ENCODE measurements around the gene ZBTB7C. TPM values are rescaled to one million over a fixed set of nuclear protein-coding genes. Genes with fewer than 3 reads are reported as not detected.

The ZBTB7C gene
- total and polyA plus RNA-seq, 4 donors = 3.2 to 10.9 (median 3.7) TPM

DNA sequence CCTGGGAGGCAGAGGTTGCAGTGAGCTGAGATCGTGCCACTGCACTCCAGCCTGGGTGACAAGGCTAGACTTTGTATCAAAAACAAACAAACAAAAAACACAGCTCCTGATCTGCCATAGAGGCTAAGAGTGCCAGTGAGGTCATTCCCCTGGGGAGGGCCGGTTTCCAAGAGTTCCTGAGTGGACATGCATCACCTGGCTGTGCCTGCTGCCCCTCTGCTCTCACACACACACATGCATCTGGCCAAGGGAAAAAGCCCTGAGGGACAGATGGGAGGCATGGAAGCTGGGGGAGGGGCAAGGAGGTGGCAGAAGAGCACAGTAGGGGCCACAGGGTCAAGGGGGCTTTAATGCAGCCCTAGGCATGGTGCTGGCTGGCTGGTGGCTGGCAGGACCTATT lies 60.4 kb downstream of the ZBTB7C start:
- Histone ChIP-seq H3K4me1 (ENCODE audit: control insufficient read depth in 5 of 5, insufficient read depth in 5 of 5, low read length in 5 of 5) (peaks cover 0 to 5% (median 0%) of the 10 kb centered on the region in 5 donors), H3K9ac (ENCODE audit: insufficient read depth in 1 of 2, low read length in 2 of 2) (no peak overlapping the region), H3K9me3 (ENCODE audit: control insufficient read depth in 4 of 4, insufficient read depth in 3 of 4, low read length in 3 of 4) (no peaks in the 10 kb centered on the region), H3K27ac (ENCODE audit: low read depth in 1 of 2, low read length in 1 of 2) (no peak overlapping the region), H3K27me3 (ENCODE audit: control insufficient read depth in 3 of 3, insufficient read depth in 3 of 3, low read length in 2 of 3) (no peaks in the 10 kb centered on the region), H3K4me3 (no peak overlapping the region), H3K36me3 (ENCODE audit: control insufficient read depth in 4 of 4, insufficient read depth in 4 of 4, low read length in 4 of 4) (no peaks in the 10 kb centered on the region)
- 56 to 74% methylated on average over 2 of the region's 2 CpGs for WGBS, 2 donors
- TF ChIP-seq CTCF (IDR thresholded peaks at IDR 0.05; ENCODE audit: control extremely low read depth, extremely low read depth) = no peak
- no peak for DNase-seq
- ATAC-seq (ENCODE audit: insufficient read depth, low FRiP score) = no peak

DNA sequence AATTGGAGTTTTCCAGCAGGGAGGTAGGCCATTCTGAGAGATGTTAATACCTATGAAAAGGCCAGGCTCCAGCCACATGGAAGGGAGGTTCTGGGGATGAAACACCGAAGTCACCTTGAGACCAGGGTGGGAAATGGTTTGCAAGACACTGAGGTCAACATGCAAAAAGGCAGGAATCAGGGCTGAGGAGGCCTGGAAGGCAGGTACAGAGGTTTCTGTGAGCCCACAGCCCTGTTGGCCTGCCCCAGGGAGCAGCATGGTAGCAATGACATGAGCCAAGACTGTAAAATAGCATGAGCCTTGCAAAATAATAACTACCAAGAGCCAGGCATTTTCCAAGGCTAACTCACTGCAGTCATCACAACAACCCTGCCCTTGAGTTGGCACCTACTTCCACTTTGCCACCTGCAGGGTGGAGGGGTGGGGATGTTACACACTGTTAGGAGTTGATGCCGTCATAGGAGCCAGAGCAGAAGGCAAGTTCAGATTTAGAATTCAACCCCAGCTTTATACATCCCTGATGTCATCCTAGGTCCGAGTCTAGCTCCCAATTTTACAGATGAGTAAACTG lies 61.3 kb downstream of the ZBTB7C start:
- peaks cover 0 to 5% (median 0%) of the 10 kb centered on the region in 5 donors for H3K4me1 ChIP-seq (ENCODE audit: control insufficient read depth in 5 of 5, insufficient read depth in 5 of 5, low read length in 5 of 5)
- no peak overlapping the region for H3K27ac ChIP-seq (ENCODE audit: low read depth in 1 of 2, low read length in 1 of 2)
- no peak for DNase-seq
- TF ChIP-seq CTCF (IDR thresholded peaks at IDR 0.05; ENCODE audit: control extremely low read depth, extremely low read depth) = no peak
- ATAC-seq (ENCODE audit: insufficient read depth, low FRiP score) = no peak
- no peak overlapping the region for H3K9ac ChIP-seq (ENCODE audit: insufficient read depth in 1 of 2, low read length in 2 of 2)
- no peaks in the 10 kb centered on the region for H3K27me3 ChIP-seq (ENCODE audit: control insufficient read depth in 3 of 3, insufficient read depth in 3 of 3, low read length in 2 of 3)
- H3K9me3 ChIP-seq (ENCODE audit: control insufficient read depth in 4 of 4, insufficient read depth in 3 of 4, low read length in 3 of 4) = no peaks in the 10 kb centered on the region
- no peaks in the 10 kb centered on the region for H3K36me3 ChIP-seq (ENCODE audit: control insufficient read depth in 4 of 4, insufficient read depth in 4 of 4, low read length in 4 of 4)
- H3K4me3 ChIP-seq = no peak overlapping the region
- 93 to 94% methylated on average over 3 of the region's 3 CpGs for whole genome bisulfite sequencing, 2 donors

GRCh38 chr18:48345596-48345995 lies 63.6 kb downstream of the ZBTB7C start:
- DNase-seq = no peak
- 59 to 89% methylated on average over 2 of the region's 2 CpGs for WGBS, 2 donors
- TF ChIP-seq CTCF (IDR thresholded peaks at IDR 0.05; ENCODE audit: control extremely low read depth, extremely low read depth) = no peak

GRCh38 chr18:48342581-48342980 lies 66.6 kb downstream of the ZBTB7C start:
- Histone ChIP-seq H3K27ac (ENCODE audit: low read depth in 1 of 2, low read length in 1 of 2) (peak overlapping the region in 1 of 2 donors; percentile 13), H3K4me3 (no peak overlapping the region), H3K4me1 (ENCODE audit: control insufficient read depth in 5 of 5, insufficient read depth in 5 of 5, low read length in 5 of 5) (peaks cover 0 to 7% (median 0%) of the 10 kb centered on the region in 5 donors), H3K27me3 (ENCODE audit: control insufficient read depth in 3 of 3, insufficient read depth in 3 of 3, low read length in 2 of 3) (no peaks in the 10 kb centered on the region), H3K36me3 (ENCODE audit: control insufficient read depth in 4 of 4, insufficient read depth in 4 of 4, low read length in 4 of 4) (no peaks in the 10 kb centered on the region), H3K9ac (ENCODE audit: insufficient read depth in 1 of 2, low read length in 2 of 2) (no peak overlapping the region), H3K9me3 (ENCODE audit: control insufficient read depth in 4 of 4, insufficient read depth in 3 of 4, low read length in 3 of 4) (no peaks in the 10 kb centered on the region)
- 53 to 85% methylated on average over 6 of the region's 6 CpGs for WGBS, 2 donors
- TF ChIP-seq CTCF (IDR thresholded peaks at IDR 0.05; ENCODE audit: control extremely low read depth, extremely low read depth) = no peak
- DNase-seq = no peak
- peak; percentile 44 for ATAC-seq (ENCODE audit: insufficient read depth, low FRiP score)

More at GRCh38 chr18:48345596-48345995, 63.6 kb downstream of the ZBTB7C start:
- Histone ChIP-seq H3K4me1 (ENCODE audit: control insufficient read depth in 5 of 5, insufficient read depth in 5 of 5, low read length in 5 of 5) (peaks cover 0 to 7% (median 0%) of the 10 kb centered on the region in 5 donors), H3K9ac (ENCODE audit: insufficient read depth in 1 of 2, low read length in 2 of 2) (no peak overlapping the region), H3K4me3 (no peak overlapping the region), H3K27ac (ENCODE audit: low read depth in 1 of 2, low read length in 1 of 2) (no peak overlapping the region), H3K27me3 (ENCODE audit: control insufficient read depth in 3 of 3, insufficient read depth in 3 of 3, low read length in 2 of 3) (no peaks in the 10 kb centered on the region), H3K9me3 (ENCODE audit: control insufficient read depth in 4 of 4, insufficient read depth in 3 of 4, low read length in 3 of 4) (no peaks in the 10 kb centered on the region), H3K36me3 (ENCODE audit: control insufficient read depth in 4 of 4, insufficient read depth in 4 of 4, low read length in 4 of 4) (no peaks in the 10 kb centered on the region)
- ATAC-seq (ENCODE audit: insufficient read depth, low FRiP score) = no peak

Data from lung (tissue), 12 donors.